ENCODE measurements around the gene POLR2A. TPM values are rescaled to one million over a fixed set of nuclear protein-coding genes. Genes with fewer than 3 reads are reported as not detected.
"Not testable (repeated sequence)": the region's sequence is repeated elsewhere in the genome, so short reads cannot be mapped to it uniquely, and the experiment has no call there.

POLR2A gene
- total and polyA plus RNA-seq, 5 donors = 22.3 to 51.4 (median 44.2) TPM

GRCh38 chr17:7469843-7470242 lies 14.3 kb upstream of the POLR2A start:
- H3K27me3 ChIP-seq (ENCODE audit: control insufficient read depth, insufficient read depth); ATAC-seq; H3K4me3 ChIP-seq (ENCODE audit: low read length); H3K27ac ChIP-seq (ENCODE audit: low read length); DNase-seq; intact Hi-C loops (cut with DNase I); H3K9me3 ChIP-seq (ENCODE audit: control insufficient read depth, low read length): not testable (repeated sequence)
- H3K4me1 ChIP-seq (ENCODE audit: control insufficient read depth, insufficient read depth, low read length) = peaks cover 14% of the 10 kb centered on the region
- WGBS = 91% methylated on average over 12 of the region's 12 CpGs

GRCh38 chr17:7470457-7470973 lies 13.7 kb upstream of the POLR2A start:
- ATAC-seq; H3K4me3 ChIP-seq (ENCODE audit: low read length); H3K27me3 ChIP-seq (ENCODE audit: control insufficient read depth, insufficient read depth); DNase-seq; H3K9me3 ChIP-seq (ENCODE audit: control insufficient read depth, low read length); intact Hi-C loops (cut with DNase I): not testable (repeated sequence)
- 66% methylated on average over 8 of the region's 8 CpGs for WGBS
- Histone ChIP-seq H3K27ac (ENCODE audit: low read length) (peak overlapping the region; percentile 30), H3K4me1 (ENCODE audit: control insufficient read depth, insufficient read depth, low read length) (peaks cover 15% of the 10 kb centered on the region)

- 72% methylated on average over 2 of the region's 2 CpGs for WGBS
- peaks cover 20% of the 10 kb centered on the region for H3K4me1 ChIP-seq (ENCODE audit: control insufficient read depth, insufficient read depth, low read length)
- no peak for ATAC-seq
- no peaks in the 10 kb centered on the region for H3K9me3 ChIP-seq (ENCODE audit: control insufficient read depth, low read length)
- H3K27ac ChIP-seq (ENCODE audit: low read length) = peak overlapping the region; percentile 8
- DNase-seq = no peak
- H3K27me3 ChIP-seq (ENCODE audit: control insufficient read depth, insufficient read depth) = no peaks in the 10 kb centered on the region
- intact Hi-C loops (cut with DNase I) = no loop called here
- no peak overlapping the region for H3K4me3 ChIP-seq (ENCODE audit: low read length)
Observed at GRCh38 chr17:7471729-7472128, 12.4 kb upstream of the POLR2A start.

- DNase-seq = not testable (repeated sequence)
Observed at GRCh38 chr17:7474767-7475166, 9.4 kb upstream of the POLR2A start.

GRCh38 chr17:7475764-7476422 lies 8.3 kb upstream of the POLR2A start:
- DNase-seq = peak; percentile 70 to 82 (median 79)
- Histone ChIP-seq H3K4me1 (ENCODE audit: control insufficient read depth, insufficient read depth, low read length) (peaks cover 22% of the 10 kb centered on the region), H3K27me3 (ENCODE audit: control insufficient read depth, insufficient read depth) (no peaks in the 10 kb centered on the region), H3K9me3 (ENCODE audit: control insufficient read depth, low read length) (no peaks in the 10 kb centered on the region), H3K27ac (ENCODE audit: low read length) (peak overlapping the region; percentile 73), H3K4me3 (ENCODE audit: low read length) (no peak overlapping the region)
- ATAC-seq = peak; percentile 45 to 57
- 45% methylated on average over 15 of the region's 15 CpGs for WGBS
- intact Hi-C loops (cut with DNase I) = loop anchor here in 2 of 4 donors (5.0 kb wide), 1 partner anchor 39 kb away; the partner anchor contains the start of genes FGF11 (in 2 of the 2) and TMEM102 (in 2 of the 2)

More at GRCh38 chr17:7474767-7475166, 9.4 kb upstream of the POLR2A start:
- H3K4me1 ChIP-seq (ENCODE audit: control insufficient read depth, insufficient read depth, low read length) = peaks cover 25% of the 10 kb centered on the region
- 89% methylated on average over 8 of the region's 8 CpGs for WGBS
- not testable (repeated sequence) for H3K4me3 ChIP-seq (ENCODE audit: low read length); H3K9me3 ChIP-seq (ENCODE audit: control insufficient read depth, low read length); H3K27me3 ChIP-seq (ENCODE audit: control insufficient read depth, insufficient read depth); ATAC-seq
- peak overlapping the region; percentile 18 for H3K27ac ChIP-seq (ENCODE audit: low read length)
- intact Hi-C loops (cut with DNase I) = loop anchor here in 2 of 4 donors (5.0 kb wide), 1 partner anchor 37 kb away; the partner anchor contains the start of genes FGF11 (in 2 of the 2) and TMEM102 (in 2 of the 2)

GRCh38 chr17:7476494-7476893 lies 7.7 kb upstream of the POLR2A start:
- ATAC-seq (no peak), DNase-seq (peak; percentile 1 to 10 (median 2))
- no peaks in the 10 kb centered on the region for H3K27me3 ChIP-seq (ENCODE audit: control insufficient read depth, insufficient read depth)
- H3K4me3 ChIP-seq (ENCODE audit: low read length) = no peak overlapping the region
- intact Hi-C loops (cut with DNase I) = loop anchor here in 2 of 4 donors (5.0 kb wide), 1 partner anchor 39 kb away; the partner anchor contains the start of genes FGF11 (in 2 of the 2) and TMEM102 (in 2 of the 2)
- 34% methylated on average over 3 of the region's 3 CpGs for WGBS
- peak overlapping the region; percentile 73 for H3K27ac ChIP-seq (ENCODE audit: low read length)
- H3K4me1 ChIP-seq (ENCODE audit: control insufficient read depth, insufficient read depth, low read length) = peaks cover 21% of the 10 kb centered on the region
- no peaks in the 10 kb centered on the region for H3K9me3 ChIP-seq (ENCODE audit: control insufficient read depth, low read length)

- Histone ChIP-seq H3K4me3 (ENCODE audit: low read length) (no peak overlapping the region), H3K27me3 (ENCODE audit: control insufficient read depth, insufficient read depth) (no peaks in the 10 kb centered on the region), H3K4me1 (ENCODE audit: control insufficient read depth, insufficient read depth, low read length) (peaks cover 18% of the 10 kb centered on the region), H3K27ac (ENCODE audit: low read length) (peak overlapping the region; percentile 73), H3K9me3 (ENCODE audit: control insufficient read depth, low read length) (no peaks in the 10 kb centered on the region)
- ATAC-seq (no peak), DNase-seq (peak in 2 of 3 donors; percentile 6 to 35)
- intact Hi-C loops (cut with DNase I) = loop anchor here in 2 of 4 donors (5.0 kb wide), 1 partner anchor 40 kb away; the partner anchor contains the start of genes FGF11 (in 2 of the 2) and TMEM102 (in 2 of the 2)
- WGBS = 75% methylated on average over 5 of the region's 5 CpGs
Observed at GRCh38 chr17:7476951-7477350, 7.2 kb upstream of the POLR2A start.

- peak overlapping the region; percentile 86 for H3K27ac ChIP-seq (ENCODE audit: low read length)
- H3K4me1 ChIP-seq (ENCODE audit: control insufficient read depth, insufficient read depth, low read length) = peaks cover 18% of the 10 kb centered on the region
- no peaks in the 10 kb centered on the region for H3K27me3 ChIP-seq (ENCODE audit: control insufficient read depth, insufficient read depth)
- ATAC-seq (peak; percentile 19 to 38), DNase-seq (peak; percentile 55 to 85 (median 81))
- no peaks in the 10 kb centered on the region for H3K9me3 ChIP-seq (ENCODE audit: control insufficient read depth, low read length)
- peak overlapping the region; percentile 98 for H3K4me3 ChIP-seq (ENCODE audit: low read length)
- intact Hi-C loops (cut with DNase I) = loop anchor here in 2 of 4 donors (5.0 kb wide), 1 partner anchor 40 kb away; the partner anchor contains the start of genes FGF11 (in 2 of the 2) and TMEM102 (in 2 of the 2)
- WGBS = 13% methylated on average over 26 of the region's 26 CpGs
Observed at GRCh38 chr17:7477392-7478275, 6.5 kb upstream of the POLR2A start.

GRCh38 chr17:7478276-7479212 lies 5.6 kb upstream of the POLR2A start:
- H3K27me3 ChIP-seq (ENCODE audit: control insufficient read depth, insufficient read depth) = no peaks in the 10 kb centered on the region
- no peaks in the 10 kb centered on the region for H3K9me3 ChIP-seq (ENCODE audit: control insufficient read depth, low read length)
- intact Hi-C loops (cut with DNase I) = loop anchor here in 2 of 4 donors (5.0 kb wide), 1 partner anchor 41 kb away; the partner anchor contains the start of genes FGF11 (in 2 of the 2) and TMEM102 (in 2 of the 2)
- H3K4me1 ChIP-seq (ENCODE audit: control insufficient read depth, insufficient read depth, low read length) = peaks cover 18% of the 10 kb centered on the region
- DNase-seq (peak; percentile 61 to 91 (median 87)), ATAC-seq (peak; percentile 10 to 35)
- H3K27ac ChIP-seq (ENCODE audit: low read length) = peak overlapping the region; percentile 86
- H3K4me3 ChIP-seq (ENCODE audit: low read length) = peak overlapping the region; percentile 98
- WGBS = 11% methylated on average over 40 of the region's 40 CpGs
